HL-60 (cell line): Measurements from ENCODE around the gene TXNDC8.

Experiments used
- GABPA ChIP-seq: IDR thresholded peaks from 2 replicates; pipeline ENCODE4 v1.6.1; 2012; ENCODE audit warnings: low read depth
- POLR2AphosphoS5 ChIP-seq: IDR thresholded peaks from 2 replicates; pipeline ENCODE4 v1.6.1; 2012; ENCODE audit warnings: low read depth
- SPI1 ChIP-seq: IDR thresholded peaks from 2 replicates; pipeline ENCODE4 v1.6.1; 2012; ENCODE audit warnings: low read depth, mild to moderate bottlenecking, borderline replicate concordance
- TF ChIP-seq, protein P1 (sequence below): IDR thresholded peaks from one replicate; pipeline ENCODE4 v1.5.1; 2011; ENCODE audit warnings: low read length, control low read depth, inconsistent platforms; ENCODE audit not compliant: insufficient read depth
- TF ChIP-seq, protein P2 (sequence below): IDR thresholded peaks from 2 replicates; pipeline ENCODE4 v1.6.1; 2012; ENCODE audit warnings: low read depth; ENCODE audit not compliant: insufficient replicate concordance

DNA sequence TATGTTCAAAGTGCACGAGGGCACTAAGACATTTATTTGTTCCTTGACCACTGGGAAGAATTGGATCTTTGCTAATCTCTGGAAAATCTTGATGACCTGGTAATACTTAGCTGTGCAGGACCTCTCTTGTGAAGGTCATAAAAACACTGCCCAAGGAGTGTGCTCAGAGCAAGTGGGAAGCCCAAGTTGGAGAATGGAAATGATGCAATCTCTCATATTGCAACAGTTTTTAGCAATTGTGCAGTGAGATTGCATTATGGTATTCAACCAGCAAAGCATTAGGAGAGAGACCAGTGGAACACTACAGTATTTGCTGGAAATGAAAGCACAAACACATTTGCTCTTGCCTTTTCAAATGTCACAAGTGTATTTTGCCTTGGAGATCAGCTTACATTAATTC, 34.5 kb downstream of the TXNDC8 start:
- TF ChIP-seq, protein P1, sequence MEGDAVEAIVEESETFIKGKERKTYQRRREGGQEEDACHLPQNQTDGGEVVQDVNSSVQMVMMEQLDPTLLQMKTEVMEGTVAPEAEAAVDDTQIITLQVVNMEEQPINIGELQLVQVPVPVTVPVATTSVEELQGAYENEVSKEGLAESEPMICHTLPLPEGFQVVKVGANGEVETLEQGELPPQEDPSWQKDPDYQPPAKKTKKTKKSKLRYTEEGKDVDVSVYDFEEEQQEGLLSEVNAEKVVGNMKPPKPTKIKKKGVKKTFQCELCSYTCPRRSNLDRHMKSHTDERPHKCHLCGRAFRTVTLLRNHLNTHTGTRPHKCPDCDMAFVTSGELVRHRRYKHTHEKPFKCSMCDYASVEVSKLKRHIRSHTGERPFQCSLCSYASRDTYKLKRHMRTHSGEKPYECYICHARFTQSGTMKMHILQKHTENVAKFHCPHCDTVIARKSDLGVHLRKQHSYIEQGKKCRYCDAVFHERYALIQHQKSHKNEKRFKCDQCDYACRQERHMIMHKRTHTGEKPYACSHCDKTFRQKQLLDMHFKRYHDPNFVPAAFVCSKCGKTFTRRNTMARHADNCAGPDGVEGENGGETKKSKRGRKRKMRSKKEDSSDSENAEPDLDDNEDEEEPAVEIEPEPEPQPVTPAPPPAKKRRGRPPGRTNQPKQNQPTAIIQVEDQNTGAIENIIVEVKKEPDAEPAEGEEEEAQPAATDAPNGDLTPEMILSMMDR = no peak
- peak; percentile 63; the same call in 1 of the 2 replicates for TF ChIP-seq POLR2AphosphoS5
- TF ChIP-seq, protein P2, sequence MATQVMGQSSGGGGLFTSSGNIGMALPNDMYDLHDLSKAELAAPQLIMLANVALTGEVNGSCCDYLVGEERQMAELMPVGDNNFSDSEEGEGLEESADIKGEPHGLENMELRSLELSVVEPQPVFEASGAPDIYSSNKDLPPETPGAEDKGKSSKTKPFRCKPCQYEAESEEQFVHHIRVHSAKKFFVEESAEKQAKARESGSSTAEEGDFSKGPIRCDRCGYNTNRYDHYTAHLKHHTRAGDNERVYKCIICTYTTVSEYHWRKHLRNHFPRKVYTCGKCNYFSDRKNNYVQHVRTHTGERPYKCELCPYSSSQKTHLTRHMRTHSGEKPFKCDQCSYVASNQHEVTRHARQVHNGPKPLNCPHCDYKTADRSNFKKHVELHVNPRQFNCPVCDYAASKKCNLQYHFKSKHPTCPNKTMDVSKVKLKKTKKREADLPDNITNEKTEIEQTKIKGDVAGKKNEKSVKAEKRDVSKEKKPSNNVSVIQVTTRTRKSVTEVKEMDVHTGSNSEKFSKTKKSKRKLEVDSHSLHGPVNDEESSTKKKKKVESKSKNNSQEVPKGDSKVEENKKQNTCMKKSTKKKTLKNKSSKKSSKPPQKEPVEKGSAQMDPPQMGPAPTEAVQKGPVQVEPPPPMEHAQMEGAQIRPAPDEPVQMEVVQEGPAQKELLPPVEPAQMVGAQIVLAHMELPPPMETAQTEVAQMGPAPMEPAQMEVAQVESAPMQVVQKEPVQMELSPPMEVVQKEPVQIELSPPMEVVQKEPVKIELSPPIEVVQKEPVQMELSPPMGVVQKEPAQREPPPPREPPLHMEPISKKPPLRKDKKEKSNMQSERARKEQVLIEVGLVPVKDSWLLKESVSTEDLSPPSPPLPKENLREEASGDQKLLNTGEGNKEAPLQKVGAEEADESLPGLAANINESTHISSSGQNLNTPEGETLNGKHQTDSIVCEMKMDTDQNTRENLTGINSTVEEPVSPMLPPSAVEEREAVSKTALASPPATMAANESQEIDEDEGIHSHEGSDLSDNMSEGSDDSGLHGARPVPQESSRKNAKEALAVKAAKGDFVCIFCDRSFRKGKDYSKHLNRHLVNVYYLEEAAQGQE = peak; percentile 38
- no peak for TF ChIP-seq GABPA
- TF ChIP-seq SPI1 = no peak
